ENCODE measurements around the gene AVL9. TPM values are rescaled to one million over a fixed set of nuclear protein-coding genes. Genes with fewer than 3 reads are reported as not detected.

Gene AVL9
- total and polyA plus RNA-seq, 2 of the 4 experiments (the other 2 are of a cell fraction), result 13.1 to 21.7 TPM

DNA sequence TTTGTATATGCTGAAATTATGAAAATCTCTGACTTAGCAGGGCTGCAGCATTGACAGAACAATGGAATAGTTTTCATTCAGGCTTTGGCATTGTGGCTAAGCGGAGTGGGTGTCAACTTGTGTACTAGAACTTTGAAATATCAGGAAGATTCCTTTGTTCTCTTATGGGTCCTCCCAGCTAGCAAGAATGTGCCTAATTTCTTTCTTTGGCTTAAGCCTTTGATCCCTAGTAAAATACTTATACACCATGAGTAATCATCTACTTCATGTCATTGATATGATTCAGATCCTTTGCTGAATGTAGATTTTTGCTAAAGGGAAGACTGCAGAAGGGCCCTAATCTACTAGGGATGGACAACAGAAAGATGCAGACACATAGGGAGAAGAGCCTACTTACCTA, 6.2 kb downstream of the AVL9 start:
- peaks cover 0 to 34% of the 10 kb centered on the region in 2 experiments; a peak in 3 of 4 replicates for H3K79me1 ChIP-seq (ENCODE audit: low read depth in 1 of 2, low read length in 2 of 2)
- H2AFZ ChIP-seq (replicated peaks; ENCODE audit: low read length, poor library complexity), result no peak overlapping the region
- CTCF ChIA-PET, result interaction anchor here (0.8 to 1.3 kb wide), 2 partner anchors 10 to 44 kb away, joined by 3 read pairs; no protein-coding TSS in a partner anchor
- no peak overlapping the region for H2AK5ac ChIP-seq (ENCODE audit: low read depth, low read length)
- peak overlapping the region; percentile 41; the same call in 1 of the 2 replicates for H3K27ac ChIP-seq (ENCODE audit: insufficient read depth, low read length)
- intact Hi-C loops (cut with micrococcal nuclease), result no loop called here
- DNase-seq (peak; percentile 66), ATAC-seq (ENCODE audit: low read depth) (peak; percentile 74)
- no CpG with 5 or more reads among the region's 1 CpG for WGBS, 2 experiments (ENCODE audit: extremely low coverage in 2 of 2, insufficient read length in 1 of 2)
- H3K4me1 ChIP-seq (ENCODE audit: control insufficient read depth, insufficient read depth, low read length), result peaks cover 7% of the 10 kb centered on the region
- H3K23ac ChIP-seq (ENCODE audit: low read depth, low read length), result no peak overlapping the region
- TF ChIP-seq POLR2A (IDR thresholded peaks at IDR 0.05; ENCODE audit: low read depth, low read length), result no peak
- 0 out of 2 replicates have a peak, but pooled peaks have one; percentile 22 for TF ChIP-seq FOS (IDR thresholded peaks at IDR 0.05; ENCODE audit: low read depth, low read length)
- TF ChIP-seq, protein P1, sequence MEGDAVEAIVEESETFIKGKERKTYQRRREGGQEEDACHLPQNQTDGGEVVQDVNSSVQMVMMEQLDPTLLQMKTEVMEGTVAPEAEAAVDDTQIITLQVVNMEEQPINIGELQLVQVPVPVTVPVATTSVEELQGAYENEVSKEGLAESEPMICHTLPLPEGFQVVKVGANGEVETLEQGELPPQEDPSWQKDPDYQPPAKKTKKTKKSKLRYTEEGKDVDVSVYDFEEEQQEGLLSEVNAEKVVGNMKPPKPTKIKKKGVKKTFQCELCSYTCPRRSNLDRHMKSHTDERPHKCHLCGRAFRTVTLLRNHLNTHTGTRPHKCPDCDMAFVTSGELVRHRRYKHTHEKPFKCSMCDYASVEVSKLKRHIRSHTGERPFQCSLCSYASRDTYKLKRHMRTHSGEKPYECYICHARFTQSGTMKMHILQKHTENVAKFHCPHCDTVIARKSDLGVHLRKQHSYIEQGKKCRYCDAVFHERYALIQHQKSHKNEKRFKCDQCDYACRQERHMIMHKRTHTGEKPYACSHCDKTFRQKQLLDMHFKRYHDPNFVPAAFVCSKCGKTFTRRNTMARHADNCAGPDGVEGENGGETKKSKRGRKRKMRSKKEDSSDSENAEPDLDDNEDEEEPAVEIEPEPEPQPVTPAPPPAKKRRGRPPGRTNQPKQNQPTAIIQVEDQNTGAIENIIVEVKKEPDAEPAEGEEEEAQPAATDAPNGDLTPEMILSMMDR (conservative IDR thresholded peaks at IDR 0.05; ENCODE audit: low read depth, low read length), result no peak
- H2AK9ac ChIP-seq (replicated peaks; ENCODE audit: low read depth, low read length, poor library complexity), result no peak overlapping the region
- no peak overlapping the region for H4K8ac ChIP-seq (ENCODE audit: low read depth in 2 of 2, low read length in 2 of 2)
- peak overlapping the region; percentile 76; the same call in 1 of the 2 replicates for H3K4me2 ChIP-seq (ENCODE audit: low read depth, low read length)
- H3K14ac ChIP-seq (replicated peaks; ENCODE audit: low read depth, low read length), result no peak overlapping the region; the same call in 1 of the 2 replicates
- dilution Hi-C loops (cut with HindIII; ENCODE audit: low sequenced_read_pairs, unreplicated experiment), result no loop called here
- H3K9ac ChIP-seq (ENCODE audit: low read depth, low read length), result no peak overlapping the region
- H2BK20ac ChIP-seq (ENCODE audit: low read depth, low read length), result no peak overlapping the region
- in situ Hi-C loops (cut with MboI; ENCODE audit: low sequenced_read_pairs), result no loop called here
- no peak overlapping the region for H4K5ac ChIP-seq (ENCODE audit: low read depth, low read length)
- peak overlapping the region; percentile 30 for H2BK5ac ChIP-seq (ENCODE audit: low read depth, low read length, poor library complexity, severe bottlenecking)
- H4K91ac ChIP-seq (ENCODE audit: insufficient read depth, low read depth, low read length), result no peak overlapping the region
- no TSS peak for BruUV-seq (replicated peaks)
- H3K56ac ChIP-seq (ENCODE audit: extremely low read depth, insufficient read depth, low read length), result no peak overlapping the region
- H3K4ac ChIP-seq (ENCODE audit: low read depth, low read length), result peak overlapping the region; percentile 30; the same call in 1 of the 2 replicates
- H3K27me3 ChIP-seq (ENCODE audit: control insufficient read depth, insufficient read depth, low read length), result no peaks in the 10 kb centered on the region
- H3K36me3 ChIP-seq (ENCODE audit: control insufficient read depth, insufficient read depth, low read length), result no peaks in the 10 kb centered on the region
- POLR2A ChIA-PET (ENCODE audit: unreplicated experiment), result interaction anchor here (0.6 kb wide), 1 partner anchor 551 kb away, joined by 4 read pairs; no protein-coding TSS in a partner anchor
- H3K9me1 ChIP-seq (ENCODE audit: insufficient read depth, low read length), result peaks cover 7% of the 10 kb centered on the region; the same call in 1 of the 2 replicates
- H4K20me1 ChIP-seq (ENCODE audit: insufficient read depth, low read length), result peaks cover 30% of the 10 kb centered on the region
- H3K4me3 ChIP-seq (ENCODE audit: insufficient read depth, low read depth, low read length), result no peak overlapping the region
- 0 out of 2 replicates have a peak overlapping the region, but pooled peaks have one; percentile 28 for H2BK120ac ChIP-seq (ENCODE audit: low read depth, low read length)
- H3K18ac ChIP-seq (ENCODE audit: low read depth, low read length), result no peak overlapping the region; the same call in 1 of the 2 replicates
- H2BK15ac ChIP-seq (ENCODE audit: low read depth, low read length), result no peak overlapping the region
- no peaks in the 10 kb centered on the region for H3K9me3 ChIP-seq (ENCODE audit: control insufficient read depth, insufficient read depth, low read length)

Measured in IMR-90 (cell line).